Muscle of back (tissue), 11 donors: ENCODE measurements around the gene LIPI. TPM values are rescaled to one million over a fixed set of nuclear protein-coding genes. Genes with fewer than 3 reads are reported as not detected.
"Not testable (repeated sequence)": the region's sequence is repeated elsewhere in the genome, so short reads cannot be mapped to it uniquely, and the experiment has no call there.

Experiments
- DNase-seq, 3 donors: peaks; one replicate each; pipeline versions ENCODE4 v3.0.0 to v3.0.0-alpha.2; 2013
- polyA plus RNA-seq, 10 donors: library from polyadenylated mRNA; unstranded; fragments of 120-200 nt; gene quantifications; one replicate each; pipeline ENCODE4 v1.2.1, GENCODE V29; 2013; ENCODE audit not compliant: insufficient read length in 10 of 10

The LIPI gene
- polyA plus RNA-seq, 10 donors: 0.12 to 0.71 (median 0.27) TPM; not detected in 2

- no peak for DNase-seq
Observed at GRCh38 chr21:14074177-14074576, 136.6 kb downstream of the LIPI start.

DNA sequence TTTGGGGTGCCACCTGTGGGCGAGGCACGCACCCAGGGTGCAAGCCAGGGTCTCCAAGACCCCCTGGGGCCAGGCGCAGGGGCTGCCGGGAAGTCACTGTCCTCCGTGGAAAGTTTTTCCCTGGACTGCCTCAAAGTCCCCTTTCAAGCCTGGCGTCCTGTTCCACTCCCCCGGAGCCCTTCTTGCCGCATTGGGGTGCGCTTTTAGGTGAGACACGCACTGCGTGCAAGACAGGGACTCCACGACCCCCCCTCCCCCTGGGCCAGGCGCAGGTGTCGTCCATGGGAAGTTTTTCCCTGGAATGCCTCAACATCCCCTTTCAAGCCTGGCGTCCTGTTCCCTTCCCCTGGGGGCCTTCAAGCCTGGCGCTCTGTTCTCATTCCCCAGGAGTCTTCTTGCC lies 137.1 kb downstream of the LIPI start:
- no peak for DNase-seq

- no peak for DNase-seq
Observed at GRCh38 chr21:14072761-14073535, 137.8 kb downstream of the LIPI start.

- DNase-seq: no peak
Observed at GRCh38 chr21:14071902-14072734, 138.6 kb downstream of the LIPI start.

GRCh38 chr21:14070968-14071367 lies 139.8 kb downstream of the LIPI start:
- DNase-seq: no peak

DNA sequence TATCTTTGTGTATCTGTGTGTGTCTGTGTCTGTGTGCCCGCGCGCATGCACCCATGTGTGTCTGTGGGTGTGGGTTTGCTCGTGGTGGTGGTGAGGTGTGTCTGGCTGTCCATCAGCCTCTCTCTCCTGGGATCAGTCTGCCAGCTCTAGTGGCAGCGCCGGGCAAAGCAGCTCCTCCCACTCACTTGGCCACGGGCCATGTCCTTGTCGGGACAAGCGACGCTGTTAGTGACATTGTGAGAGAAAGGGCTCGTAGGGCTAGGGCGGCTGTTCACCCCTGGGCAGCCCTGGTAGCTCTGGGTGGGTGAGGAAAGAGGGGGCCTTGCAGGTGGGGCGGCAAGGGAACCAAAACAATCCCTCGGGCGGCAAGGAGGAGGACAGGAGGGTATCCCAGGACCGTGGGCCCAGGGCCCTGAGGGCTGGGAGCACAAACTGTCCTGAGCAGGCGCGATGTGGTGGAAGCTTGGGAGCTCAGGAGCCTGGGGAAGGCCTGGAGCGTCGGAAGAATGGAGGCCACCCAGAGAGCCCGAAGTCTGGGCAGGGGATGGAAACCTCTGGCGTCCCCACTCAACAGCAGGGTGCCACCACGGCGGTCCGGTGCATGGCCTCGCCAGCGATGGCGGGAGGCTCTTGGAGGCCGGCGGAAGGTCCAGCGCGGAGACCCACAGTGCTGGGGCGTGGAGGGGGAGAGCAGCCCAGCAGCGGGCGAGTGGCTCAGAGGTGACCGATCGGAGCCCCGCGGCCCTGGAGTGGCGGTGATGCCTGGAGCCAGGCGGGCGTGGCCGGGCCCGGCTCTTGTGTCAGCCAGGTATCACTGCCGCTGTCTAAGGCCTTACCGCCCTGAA lies 140.5 kb downstream of the LIPI start:
- DNase-seq: no peak

DNA sequence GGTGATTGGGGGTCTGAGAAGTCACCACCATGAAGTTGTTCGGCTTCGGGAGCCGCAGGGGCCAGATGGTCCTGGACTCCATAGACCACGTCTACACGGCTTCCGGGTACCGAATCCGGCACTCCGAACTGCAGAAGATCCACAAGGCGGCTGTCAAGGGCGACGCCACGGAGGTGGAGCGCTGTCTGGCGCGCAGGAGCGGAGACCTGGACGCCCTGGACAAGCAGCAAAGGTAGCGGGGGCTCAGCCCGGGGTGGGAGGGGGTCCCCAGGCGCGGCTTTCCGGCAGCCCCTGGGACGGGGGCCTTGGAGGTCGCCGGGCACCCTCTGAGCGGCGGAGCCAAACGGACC lies 146.5 kb downstream of the LIPI start:
- DNase-seq: no peak

DNA sequence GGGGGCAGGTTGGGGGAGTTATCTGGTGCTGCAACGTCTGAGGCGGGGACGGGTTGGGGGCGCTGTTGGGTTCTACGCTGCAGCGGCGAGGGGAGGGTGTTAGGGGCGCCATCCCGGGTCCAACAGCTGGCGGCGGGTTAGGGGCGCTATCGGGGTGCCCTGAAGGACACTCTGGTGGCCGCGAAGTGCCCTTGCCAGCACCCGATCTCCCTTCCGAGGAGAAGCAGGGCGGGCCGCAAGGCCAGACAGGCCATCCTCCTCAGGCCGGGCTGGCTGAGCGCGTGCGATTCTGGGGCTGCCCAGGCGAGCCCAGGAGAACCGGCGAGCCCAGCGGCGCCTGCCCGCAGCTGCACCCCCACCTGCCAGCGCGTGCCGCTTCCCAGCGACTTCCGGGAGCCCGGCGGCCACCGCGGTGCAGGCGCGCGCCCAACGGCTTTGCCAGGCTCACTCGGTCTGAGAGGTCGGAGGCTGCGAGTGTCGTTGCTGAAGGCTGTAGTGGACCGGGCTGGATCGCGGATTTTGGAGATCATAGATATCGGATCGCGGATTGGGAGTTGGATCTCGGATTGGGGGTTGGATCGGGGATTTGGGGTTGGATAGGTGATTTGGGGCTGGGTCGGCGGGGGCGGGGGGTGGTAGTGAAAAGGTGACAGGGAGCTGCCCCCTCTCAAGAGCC lies 147.0 kb downstream of the LIPI start:
- not testable (repeated sequence) for DNase-seq

DNA sequence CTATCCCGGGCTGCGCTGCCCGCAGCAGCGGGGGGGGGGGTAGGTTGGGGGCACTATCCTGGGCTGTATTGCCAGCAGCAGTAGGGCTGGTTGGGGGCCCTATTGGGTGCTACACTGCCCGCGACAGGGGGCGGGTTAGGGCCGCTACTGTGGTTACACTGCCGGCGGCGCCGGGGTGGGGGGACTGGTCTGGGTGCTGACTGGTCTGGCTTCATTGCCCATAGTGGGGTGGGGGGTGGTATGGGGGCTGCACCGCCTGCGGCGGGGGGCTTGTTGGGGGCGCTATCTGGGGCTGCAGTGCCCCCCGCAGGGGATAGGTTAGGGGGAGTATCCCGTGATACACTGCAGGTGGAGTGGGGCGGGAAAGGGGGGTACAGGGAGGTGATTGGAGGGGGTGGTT lies 148.1 kb downstream of the LIPI start:
- DNase-seq: not testable (repeated sequence)

DNA sequence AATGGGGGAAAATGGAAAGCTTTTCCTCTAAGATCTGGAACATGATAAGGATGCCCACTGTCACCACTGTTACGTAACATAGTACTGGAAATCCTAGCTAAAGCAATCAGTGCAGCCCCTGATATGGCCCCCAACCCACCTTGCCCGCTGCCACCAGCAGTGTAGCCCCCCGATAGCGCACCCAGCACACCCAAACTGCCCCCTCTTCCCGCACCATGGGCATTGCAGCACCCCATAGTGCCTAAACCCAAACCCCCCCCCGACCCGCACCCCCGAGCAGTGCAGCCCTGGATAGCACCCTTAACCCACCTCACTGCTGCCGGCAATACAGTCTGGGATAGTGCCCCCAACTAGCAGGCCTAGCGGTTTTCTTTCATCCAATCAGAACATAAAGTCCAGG lies 148.9 kb downstream of the LIPI start:
- not testable (repeated sequence) for DNase-seq

GRCh38 chr21:14058995-14059627 lies 151.6 kb downstream of the LIPI start:
- DNase-seq: not testable (repeated sequence)

Other genes with a start within 250 kb of the LIPI start
- under 1 TPM in 3 of 10 donors, not detected in 7; 0.27 to 0.65 (median 0.46) TPM for gene RBM11, start 5.2 kb upstream of the LIPI start, polyA plus RNA-seq
- 10 to 100 TPM; 27.9 to 39.5 (median 34.3) TPM for gene HSPA13, start 172.2 kb upstream of the LIPI start, polyA plus RNA-seq